HFF-Myc (cell line): ENCODE measurements around the gene KCNQ4.

Source experiments
- DNase-seq: peaks from one replicate; pipeline ENCODE4 v3.0.0-alpha.2; 2011; ENCODE audit warnings: low read depth; ENCODE audit errors: extremely low read depth
- H3K4me3 ChIP-seq: replicated peaks from 2 replicates; pipeline ENCODE4 v1.5.1; 2011; ENCODE audit warnings: low read depth, mild to moderate bottlenecking, control low read depth, low read length
- CTCF ChIP-seq: IDR thresholded peaks from 2 replicates; pipeline ENCODE4 v1.5.1; 2012; ENCODE audit warnings: mild to moderate bottlenecking, low read depth, low read length, control low read depth; ENCODE audit errors: missing control alignments

The KCNQ4 gene

DNA sequence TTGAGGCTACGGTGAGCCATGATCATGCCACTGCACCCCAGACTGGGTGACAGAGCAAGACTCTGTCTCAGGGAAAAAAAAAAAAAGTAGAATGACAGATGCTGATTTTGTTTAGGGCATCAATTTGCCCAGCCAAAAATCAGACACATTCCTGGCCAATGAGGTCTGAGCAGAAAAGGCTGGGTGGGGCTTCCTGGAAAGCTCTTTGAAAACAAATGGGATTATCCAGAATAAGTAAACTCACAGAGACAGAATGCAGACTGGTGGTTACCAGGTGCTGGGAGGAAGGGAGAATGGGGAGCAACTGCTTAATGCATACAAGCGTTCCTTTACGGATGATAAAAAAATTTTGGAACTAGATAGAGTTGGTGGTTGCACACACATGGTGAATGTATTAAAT, 88.7 kb downstream of the KCNQ4 start:
- TF ChIP-seq CTCF = no peak
- no peak for DNase-seq
- no peak overlapping the region for H3K4me3 ChIP-seq

DNA sequence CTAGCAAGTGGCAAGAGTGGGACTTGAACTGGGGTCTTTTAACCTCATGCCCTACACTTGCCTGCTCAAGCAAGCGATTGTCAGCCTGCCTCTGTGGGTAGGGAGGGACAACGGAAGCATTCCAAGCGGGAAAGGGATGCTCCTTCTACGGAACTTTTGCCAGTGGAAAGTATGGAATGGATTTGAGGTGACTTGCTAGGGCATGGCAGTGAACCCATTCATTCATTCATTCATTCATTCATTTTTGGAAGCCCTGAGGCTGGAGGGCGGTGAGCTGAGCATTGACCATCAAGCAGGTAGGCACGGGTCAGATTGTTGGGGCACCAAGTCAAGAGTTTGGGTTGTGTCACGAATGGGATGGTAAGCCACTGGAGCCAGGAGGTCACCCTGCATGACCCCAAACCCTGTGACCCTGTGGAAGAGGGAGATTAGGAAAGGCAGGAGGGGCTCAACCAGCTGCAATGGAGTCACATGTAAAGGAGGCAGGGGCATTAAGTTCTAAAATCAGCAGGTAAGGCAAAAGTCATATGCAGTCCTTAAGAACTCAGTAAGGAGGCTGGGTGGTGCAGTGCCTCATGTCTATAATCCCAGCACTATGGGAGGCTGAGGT, 90.4 kb downstream of the KCNQ4 start:
- DNase-seq = no peak
- no peak for TF ChIP-seq CTCF
- no peak overlapping the region for H3K4me3 ChIP-seq

DNA sequence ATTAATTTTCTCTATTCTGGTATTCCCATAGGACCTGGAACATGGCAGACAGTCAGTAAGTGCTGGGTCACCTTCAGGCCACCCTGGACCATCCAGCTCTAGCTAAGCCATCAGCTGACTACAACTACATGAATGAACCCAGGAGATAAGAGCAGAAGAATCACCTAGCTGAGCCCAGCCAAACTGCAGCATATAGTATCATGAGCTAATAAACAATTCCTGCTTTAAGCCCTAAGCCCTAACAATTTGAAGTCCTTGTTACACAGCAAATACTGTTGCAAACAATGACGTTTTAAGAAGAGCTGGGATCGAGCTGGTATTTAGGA, 92.8 kb downstream of the KCNQ4 start:
- DNase-seq = no peak
- TF ChIP-seq CTCF = no peak
- H3K4me3 ChIP-seq = no peak overlapping the region

- no peak for DNase-seq
- TF ChIP-seq CTCF = no peak
- H3K4me3 ChIP-seq = no peak overlapping the region
These were observed 93.3 kb downstream of the KCNQ4 start for GRCh38 chr1:40876891-40877290.

DNA sequence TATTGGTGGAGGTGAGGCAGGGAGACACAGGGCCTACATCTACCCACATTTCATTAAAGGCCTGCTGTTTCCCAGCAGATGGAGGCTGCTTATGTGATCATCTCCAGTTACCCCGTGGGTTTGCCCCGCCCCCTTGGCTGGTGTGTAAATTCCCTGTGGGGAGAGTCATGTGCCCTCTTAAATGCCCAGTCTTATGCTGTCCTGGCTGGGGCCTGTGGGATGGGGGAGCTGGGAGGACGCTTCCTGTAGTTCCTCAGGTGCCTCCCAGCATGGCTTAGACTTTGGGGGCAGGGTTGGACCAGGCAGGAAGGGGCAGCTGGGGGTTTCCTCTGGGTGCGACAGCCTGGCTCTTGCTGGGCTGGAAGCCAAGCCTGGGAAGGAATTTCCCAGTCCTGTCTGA, 94.1 kb downstream of the KCNQ4 start:
- TF ChIP-seq CTCF = no peak
- DNase-seq = no peak
- H3K4me3 ChIP-seq = no peak overlapping the region

DNA sequence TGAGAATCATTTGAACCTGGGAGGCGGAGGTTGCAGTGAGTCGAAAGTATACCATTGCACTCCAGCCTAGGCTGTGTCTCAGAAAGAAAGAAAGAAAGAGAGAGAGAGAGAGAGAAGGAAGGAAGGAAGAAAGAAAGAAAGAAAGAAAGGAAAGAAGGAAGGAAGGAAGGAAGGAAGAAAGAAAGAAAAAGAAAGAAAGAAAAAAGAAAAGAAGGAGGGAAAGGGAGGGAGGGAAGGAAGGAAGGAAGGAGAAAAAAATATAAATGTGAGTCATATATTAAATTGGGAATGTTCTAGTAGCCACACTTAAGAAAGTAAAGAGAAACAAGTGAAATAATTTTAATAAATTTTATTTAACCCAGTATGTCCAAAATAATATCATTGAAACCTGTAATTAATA, 95.3 kb downstream of the KCNQ4 start:
- no peak for TF ChIP-seq CTCF
- no peak for DNase-seq
- no peak overlapping the region for H3K4me3 ChIP-seq

DNA sequence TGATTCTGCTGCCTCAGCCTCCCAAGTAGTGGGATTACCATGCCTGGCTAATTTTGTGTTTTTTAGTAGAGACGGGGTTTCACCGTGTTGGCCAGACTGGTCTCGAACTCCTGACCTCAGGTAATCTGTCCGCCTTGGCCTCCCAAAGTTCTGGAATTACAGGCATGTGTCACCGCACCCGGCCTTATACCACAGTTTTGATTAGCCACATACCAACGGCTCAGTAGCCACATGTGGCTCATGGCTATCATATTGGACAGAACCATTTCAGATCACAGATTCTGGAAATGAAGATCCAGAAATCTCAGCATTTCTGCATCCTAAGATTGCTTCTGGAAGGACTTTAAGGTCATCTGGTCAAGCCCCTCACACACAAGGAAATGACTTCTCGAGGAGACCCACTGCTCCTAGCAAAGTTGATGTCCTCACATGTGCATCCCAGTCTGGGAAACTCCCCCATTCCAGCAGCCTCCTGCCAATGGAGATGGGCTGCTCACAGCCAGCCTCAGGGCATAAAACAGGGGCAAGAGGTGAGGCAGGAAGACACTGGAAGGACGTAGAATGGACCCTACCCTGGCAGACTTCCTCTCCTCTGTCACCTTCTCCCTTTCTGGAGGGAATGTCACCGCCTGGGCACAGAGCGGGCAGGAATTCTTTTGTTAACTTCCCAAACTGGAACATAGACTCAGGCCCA, 96.0 kb downstream of the KCNQ4 start:
- DNase-seq = no peak
- no peak for TF ChIP-seq CTCF
- no peak overlapping the region for H3K4me3 ChIP-seq
